SU-DHL-6 (cell line): Measurements from ENCODE around the gene MYBPH.

Experiments
- H2AFZ ChIP-seq: fragments of 200-600 bp; sonication (generic); 2 replicates; pipeline ENCODE4 v1.6.1; 2014; ENCODE audit warnings: low read depth, mild to moderate bottlenecking, moderate library complexity, mixed read lengths, antibody characterized with exemption, low read length; ENCODE audit not compliant: severe bottlenecking
- H3F3A ChIP-seq: fragments of 200-600 bp; shearing (Covaris generic); 2 replicates; pipeline ENCODE4 v1.6.0; 2016; ENCODE audit warnings: antibody characterized with exemption, mild to moderate bottlenecking; ENCODE audit not compliant: insufficient read depth
- H3K27ac ChIP-seq: fragments of 200-600 bp; sonication (generic); 2 replicates; pipeline ENCODE4 v1.5.1; 2016; ENCODE audit warnings: low read depth, mild to moderate bottlenecking, low read length, moderate library complexity, mixed read lengths
- H3K27me3 ChIP-seq: fragments of 200-600 bp; sonication (generic), shearing (Covaris generic); 2 replicates; pipeline ENCODE4 v1.6.0; 2014; ENCODE audit warnings: mild to moderate bottlenecking, low read length
- H3K36me3 ChIP-seq: fragments of 200-600 bp; sonication (generic); 2 replicates; pipeline ENCODE4 v1.6.1; 2014; ENCODE audit warnings: mild to moderate bottlenecking, low read length, mixed read lengths
- H3K4me2 ChIP-seq: fragments of 300-600, 200-600 bp; shearing (Covaris generic), sonication (generic); 2 replicates; pipeline ENCODE4 v1.6.0; 2014; ENCODE audit warnings: low read length, low read depth, mild to moderate bottlenecking; ENCODE audit not compliant: poor library complexity, severe bottlenecking
- H3K4me3 ChIP-seq: fragments of 200-600 bp; sonication (generic); 2 replicates; pipeline ENCODE4 v1.5.1; 2014; ENCODE audit warnings: antibody characterized with exemption, low read length, mild to moderate bottlenecking, mixed read lengths; ENCODE audit not compliant: insufficient read depth, poor library complexity, severe bottlenecking
- H3K79me2 ChIP-seq: fragments of 200-600 bp; sonication (generic); 2 replicates; pipeline ENCODE4 v1.6.1; 2014; ENCODE audit warnings: mild to moderate bottlenecking, low read length, moderate library complexity; ENCODE audit not compliant: insufficient read depth
- H3K9ac ChIP-seq: fragments of 200-600 bp; sonication (generic); 2 replicates; pipeline ENCODE4 v1.7.0; 2014; ENCODE audit warnings: mild to moderate bottlenecking, low read length
- H3K9me2 ChIP-seq: fragments of 200-600 bp; sonication (generic); replicated peaks from 2 replicates; pipeline ENCODE4 v1.6.1; 2014; ENCODE audit warnings: low read length; ENCODE audit not compliant: insufficient read depth
- H3K9me3 ChIP-seq: fragments of 200-600 bp; sonication (generic); 2 replicates; pipeline ENCODE4 v1.6.1; 2014; ENCODE audit warnings: low read length, mixed read lengths; ENCODE audit not compliant: insufficient read depth
- H4K20me1 ChIP-seq: fragments of 200-600 bp; sonication (generic); 2 replicates; pipeline ENCODE4 v1.6.1; 2014; ENCODE audit warnings: low read depth, mild to moderate bottlenecking, antibody characterized with exemption, low read length, moderate library complexity, mixed read lengths
- CTCF ChIP-seq: fragments of 200-600 bp; sonication (generic); IDR thresholded peaks from one replicate; pipeline ENCODE4 v1.5.1; 2017; ENCODE audit warnings: antibody characterized with exemption, mild to moderate bottlenecking, low read length, moderate library complexity; ENCODE audit not compliant: insufficient read depth, poor library complexity, severe bottlenecking
- EZH2phosphoT487 ChIP-seq: fragments of 200-600 bp; sonication (generic), shearing (Covaris generic); conservative IDR thresholded peaks from 2 replicates; pipeline ENCODE4 v1.6.1; 2018; ENCODE audit warnings: mild to moderate bottlenecking, antibody characterized with exemption, low read length, moderate library complexity, mixed read lengths

The MYBPH gene

GRCh38 chr1:203122159-203122558 lies 53.5 kb downstream of the MYBPH start:
- Histone ChIP-seq H3K4me3 (no peak overlapping the region), H3K27ac (no peak overlapping the region), H4K20me1 (no peaks in the 10 kb centered on the region), H3K4me2 (no peak overlapping the region), H3K9me2 (no peaks in the 10 kb centered on the region), H3K9ac (no peak overlapping the region), H3F3A (no peaks in the 10 kb centered on the region), H3K9me3 (no peaks in the 10 kb centered on the region), H3K79me2 (no peaks in the 10 kb centered on the region), H2AFZ (no peak overlapping the region), H3K36me3 (no peaks in the 10 kb centered on the region), H3K27me3 (no peaks in the 10 kb centered on the region)
- TF ChIP-seq EZH2phosphoT487: no peak

- Histone ChIP-seq H3K27me3 (no peaks in the 10 kb centered on the region), H3K9me2 (no peaks in the 10 kb centered on the region), H4K20me1 (no peaks in the 10 kb centered on the region), H2AFZ (no peak overlapping the region), H3F3A (no peaks in the 10 kb centered on the region), H3K4me3 (no peak overlapping the region), H3K27ac (no peak overlapping the region), H3K79me2 (no peaks in the 10 kb centered on the region), H3K4me2 (no peak overlapping the region), H3K9ac (no peak overlapping the region), H3K9me3 (no peaks in the 10 kb centered on the region), H3K36me3 (no peaks in the 10 kb centered on the region)
- no peak for TF ChIP-seq CTCF
- no peak for TF ChIP-seq EZH2phosphoT487
Observed at GRCh38 chr1:203121186-203122015, 54.2 kb downstream of the MYBPH start.

GRCh38 chr1:203120325-203121153 lies 55.1 kb downstream of the MYBPH start:
- Histone ChIP-seq H3F3A (no peaks in the 10 kb centered on the region), H3K27ac (no peak overlapping the region), H2AFZ (no peak overlapping the region), H3K79me2 (no peaks in the 10 kb centered on the region), H3K4me3 (no peak overlapping the region), H4K20me1 (no peaks in the 10 kb centered on the region), H3K36me3 (no peaks in the 10 kb centered on the region), H3K9me3 (no peaks in the 10 kb centered on the region), H3K4me2 (no peak overlapping the region), H3K9ac (no peak overlapping the region), H3K27me3 (no peaks in the 10 kb centered on the region), H3K9me2 (no peaks in the 10 kb centered on the region)
- TF ChIP-seq CTCF (no peak), EZH2phosphoT487 (no peak)
